Kidney (tissue), 14 donors: ENCODE results near the gene PPP2R2B. TPM values are rescaled to one million over a fixed set of nuclear protein-coding genes. Genes with fewer than 3 reads are reported as not detected.

Experiments used
- DNase-seq, 5 donors: peaks; one replicate each; pipeline ENCODE4 v3.0.0-alpha.2; 2013 to 2020
- FAIRE-seq: peaks from 2 replicates; lab custom pipeline; 2012; peaks lifted over from hg19 to GRCh38; lab: Jason Lieb, UNC
- H3K27ac ChIP-seq, 2 donors: one replicate each; pipeline ENCODE4 v1.7.0; 2013; ENCODE audit warnings: low read depth in 2 of 2, low read length in 2 of 2, inconsistent platforms in 1 of 2
- H3K27me3 ChIP-seq: one replicate; pipeline ENCODE4 v1.7.1; 2013; ENCODE audit warnings: low read length, inconsistent platforms; ENCODE audit not compliant: control insufficient read depth, insufficient read depth
- H3K36me3 ChIP-seq, 3 donors: one replicate each; pipeline versions ENCODE4 v1.7.0 to v1.7.1; 2013; ENCODE audit warnings: low read length in 3 of 3, control low read depth in 1 of 3, inconsistent platforms in 1 of 3; ENCODE audit not compliant: insufficient read depth in 3 of 3, control insufficient read depth in 2 of 3
- H3K4me1 ChIP-seq, 3 donors: one replicate each; pipeline versions ENCODE4 v1.7.0 to v1.7.1; 2013; ENCODE audit warnings: low read length in 3 of 3, inconsistent platforms in 1 of 3, low read depth in 1 of 3; ENCODE audit not compliant: control insufficient read depth in 2 of 3, insufficient read depth in 2 of 3
- H3K4me3 ChIP-seq, 3 donors: one replicate each; pipeline versions ENCODE4 v1.7.0 to v1.8.1; 2013; ENCODE audit warnings: low read length in 3 of 3, control low read depth in 1 of 3, inconsistent platforms in 1 of 3
- H3K9ac ChIP-seq, 3 donors: one replicate each; pipeline versions ENCODE4 v1.7.0 to v1.7.1; 2013; ENCODE audit warnings: low read length in 3 of 3, control low read depth in 1 of 3, inconsistent platforms in 1 of 3
- H3K9me3 ChIP-seq, 3 donors: one replicate each; pipeline versions ENCODE4 v1.7.0 to v1.7.1; 2013; ENCODE audit warnings: low read length in 3 of 3, control low read depth in 1 of 3, inconsistent platforms in 1 of 3; ENCODE audit not compliant: control insufficient read depth in 2 of 3, insufficient read depth in 1 of 3
- intact Hi-C: fragments of 100-400 bp; cut with DNase I; formaldehyde crosslinking; loops from one replicate; pipeline ENCODE4 v1.11.1; 2022
- polyA plus RNA-seq: library from polyadenylated mRNA; stranded (reverse); fragments of 350-450 nt; fragmentation: Illumina TruSeq; extraction: RNeasy Lipid Tissue Mini Kit (QIAGEN cat#74804); gene quantifications from one replicate; pipeline ENCODE4 v1.2.3, GENCODE V29; 2014; ENCODE audit warnings: low read depth, low replicate concordance; ENCODE audit not compliant: insufficient read depth
- total RNA-seq: library from RNA; stranded (reverse); fragmentation: NEBNext Ultra II Directional; extraction: Animal tissue kit (Norgen Biotek cat#: 25700); gene quantifications from one replicate; pipeline ENCODE4 v1.2.1, GENCODE V29; 2021
- TF ChIP-seq, protein P1 (sequence below): IDR thresholded peaks from 3 replicates; pipeline ENCODE4 v1.5.1; 2012; ENCODE audit warnings: mild to moderate bottlenecking, moderate library complexity, borderline replicate concordance; ENCODE audit not compliant: insufficient read depth; ENCODE audit errors: extremely low read depth
- donor health status: control.
- donor health status: control.
- donor health status: control.
- donor health status: control.
- donor health status: control.
- donor health status: DM: yes; HTN: yes; CAD: no.
- donor health status: Normal renal cell carcinoma (clear cell type).

PPP2R2B gene
- total and polyA plus RNA-seq, 2 donors from 2014 or later, result 4.0 to 8.2 TPM

- no peaks in the 10 kb centered on the region for H3K36me3 ChIP-seq
- H3K27ac ChIP-seq, result no peak overlapping the region
- TF ChIP-seq, protein P1, sequence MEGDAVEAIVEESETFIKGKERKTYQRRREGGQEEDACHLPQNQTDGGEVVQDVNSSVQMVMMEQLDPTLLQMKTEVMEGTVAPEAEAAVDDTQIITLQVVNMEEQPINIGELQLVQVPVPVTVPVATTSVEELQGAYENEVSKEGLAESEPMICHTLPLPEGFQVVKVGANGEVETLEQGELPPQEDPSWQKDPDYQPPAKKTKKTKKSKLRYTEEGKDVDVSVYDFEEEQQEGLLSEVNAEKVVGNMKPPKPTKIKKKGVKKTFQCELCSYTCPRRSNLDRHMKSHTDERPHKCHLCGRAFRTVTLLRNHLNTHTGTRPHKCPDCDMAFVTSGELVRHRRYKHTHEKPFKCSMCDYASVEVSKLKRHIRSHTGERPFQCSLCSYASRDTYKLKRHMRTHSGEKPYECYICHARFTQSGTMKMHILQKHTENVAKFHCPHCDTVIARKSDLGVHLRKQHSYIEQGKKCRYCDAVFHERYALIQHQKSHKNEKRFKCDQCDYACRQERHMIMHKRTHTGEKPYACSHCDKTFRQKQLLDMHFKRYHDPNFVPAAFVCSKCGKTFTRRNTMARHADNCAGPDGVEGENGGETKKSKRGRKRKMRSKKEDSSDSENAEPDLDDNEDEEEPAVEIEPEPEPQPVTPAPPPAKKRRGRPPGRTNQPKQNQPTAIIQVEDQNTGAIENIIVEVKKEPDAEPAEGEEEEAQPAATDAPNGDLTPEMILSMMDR, result no peak
- no peaks in the 10 kb centered on the region for H3K9me3 ChIP-seq
- intact Hi-C loops, result no loop called here
- H3K4me3 ChIP-seq, result no peak overlapping the region
- no peak overlapping the region for H3K9ac ChIP-seq
- DNase-seq (no peak), FAIRE-seq (no peak)
- H3K27me3 ChIP-seq, result no peaks in the 10 kb centered on the region
- peaks cover 0 to 3% (median 0%) of the 10 kb centered on the region in 3 donors for H3K4me1 ChIP-seq
These were observed 179.4 kb downstream of the PPP2R2B start for GRCh38 chr5:146699138-146699537.

- TF ChIP-seq, protein P1, result no peak
- H3K4me1 ChIP-seq, result peaks cover 0 to 3% (median 0%) of the 10 kb centered on the region in 3 donors
- H3K9me3 ChIP-seq, result no peaks in the 10 kb centered on the region
- H3K4me3 ChIP-seq, result no peak overlapping the region
- FAIRE-seq (no peak), DNase-seq (no peak)
- intact Hi-C loops, result no loop called here
- no peaks in the 10 kb centered on the region for H3K27me3 ChIP-seq
- H3K9ac ChIP-seq, result no peak overlapping the region
- no peak overlapping the region for H3K27ac ChIP-seq
- H3K36me3 ChIP-seq, result no peaks in the 10 kb centered on the region
These were observed 179.9 kb downstream of the PPP2R2B start for GRCh38 chr5:146698651-146699050.

GRCh38 chr5:146697211-146697610 is 181.3 kb downstream of the PPP2R2B start:
- Histone ChIP-seq H3K27ac (no peak overlapping the region), H3K9me3 (no peaks in the 10 kb centered on the region), H3K9ac (no peak overlapping the region), H3K36me3 (no peaks in the 10 kb centered on the region), H3K27me3 (no peaks in the 10 kb centered on the region), H3K4me1 (peaks cover 0 to 3% (median 0%) of the 10 kb centered on the region in 3 donors), H3K4me3 (no peak overlapping the region)
- intact Hi-C loops, result no loop called here
- TF ChIP-seq, protein P1, result no peak
- FAIRE-seq (no peak), DNase-seq (no peak)

GRCh38 chr5:146695646-146696045 is 182.9 kb downstream of the PPP2R2B start:
- Histone ChIP-seq H3K27me3 (no peaks in the 10 kb centered on the region), H3K36me3 (no peaks in the 10 kb centered on the region), H3K27ac (no peak overlapping the region), H3K9me3 (no peaks in the 10 kb centered on the region), H3K4me1 (no peaks in the 10 kb centered on the region), H3K4me3 (no peak overlapping the region), H3K9ac (no peak overlapping the region)
- no peak for DNase-seq
- TF ChIP-seq, protein P1, result no peak
- intact Hi-C loops, result no loop called here
- FAIRE-seq, result no peak
